NCI-H446 treated with DMSO at 0.1 percent for 48 hours (cell line): ENCODE results near the gene CCP110.

Source experiments
- DNase-seq: peaks from one replicate; lab custom pipeline; 2025; lab: John Stamatoyannopoulos, UW

Gene CCP110

GRCh38 chr16:19523559-19524355 lies at the start of gene CCP110:
Gene CCP110, plus strand, starts transcription at chr16:19523942. Its CDS starts 3,940 bp downstream, at chr16:19527882.
- peak; percentile 86 for DNase-seq

- DNase-seq, result no peak
Measured at GRCh38 chr16:19474617-19475016, 49.1 kb upstream of the CCP110 start.

- no peak for DNase-seq
Measured at GRCh38 chr16:19478505-19478904, 45.2 kb upstream of the CCP110 start.

GRCh38 chr16:19479302-19479721 lies 44.4 kb upstream of the CCP110 start:
- DNase-seq, result no peak

- DNase-seq, result no peak
Measured at GRCh38 chr16:19481296-19481695, 42.4 kb upstream of the CCP110 start.

GRCh38 chr16:19481769-19482168 lies 42.0 kb upstream of the CCP110 start:
- no peak for DNase-seq

GRCh38 chr16:19482291-19482690 lies 41.5 kb upstream of the CCP110 start:
- DNase-seq, result no peak

- no peak for DNase-seq
Measured at GRCh38 chr16:19484096-19484495, 39.6 kb upstream of the CCP110 start.

GRCh38 chr16:19485611-19486010 lies 38.1 kb upstream of the CCP110 start:
- no peak for DNase-seq

GRCh38 chr16:19486051-19486450 lies 37.7 kb upstream of the CCP110 start:
- DNase-seq, result no peak

GRCh38 chr16:19486750-19487325 lies 36.9 kb upstream of the CCP110 start:
- DNase-seq, result no peak

GRCh38 chr16:19488213-19488640 lies 35.5 kb upstream of the CCP110 start:
- DNase-seq, result no peak

- no peak for DNase-seq
Measured at GRCh38 chr16:19490619-19491018, 33.1 kb upstream of the CCP110 start.

GRCh38 chr16:19497176-19497575 lies 26.6 kb upstream of the CCP110 start:
- no peak for DNase-seq

- DNase-seq, result no peak
Measured at GRCh38 chr16:19499006-19499405, 24.7 kb upstream of the CCP110 start.

GRCh38 chr16:19499481-19499880 lies 24.3 kb upstream of the CCP110 start:
- no peak for DNase-seq

- DNase-seq, result peak; percentile 17
Measured at GRCh38 chr16:19502395-19503131, 21.2 kb upstream of the CCP110 start.

- DNase-seq, result no peak
Measured at GRCh38 chr16:19503461-19504075, 20.2 kb upstream of the CCP110 start.

GRCh38 chr16:19505600-19506303 lies 18.0 kb upstream of the CCP110 start:
- no peak for DNase-seq

GRCh38 chr16:19506965-19507364 lies 16.8 kb upstream of the CCP110 start:
- DNase-seq, result no peak

GRCh38 chr16:19507867-19508266 lies 15.9 kb upstream of the CCP110 start:
- no peak for DNase-seq

- DNase-seq, result no peak
Measured at GRCh38 chr16:19512297-19512696, 11.4 kb upstream of the CCP110 start.
